GM12892 (cell line): ENCODE data around the gene FXR2.

Source experiments
- DNase-seq: peaks from one replicate; pipeline ENCODE4 v3.0.0; 2011; ENCODE audit not compliant: insufficient read length
- FAIRE-seq: peaks from 2 replicates; lab custom pipeline; 2011; peaks lifted over from hg19 to GRCh38; lab: Jason Lieb, UNC
- POLR2A ChIP-seq: IDR thresholded peaks from 2 replicates; pipeline ENCODE4 v1.6.1; 2011; ENCODE audit warnings: low read depth, low read length, control low read depth
- POLR2AphosphoS5 ChIP-seq: IDR thresholded peaks from 2 replicates; pipeline ENCODE4 v1.6.1; 2011; ENCODE audit warnings: low read depth, low read length, control low read depth
- TAF1 ChIP-seq: IDR thresholded peaks from 2 replicates; pipeline ENCODE4 v1.6.1; 2011; ENCODE audit warnings: low read depth, mild to moderate bottlenecking, control low read depth, low read length, borderline replicate concordance

FXR2 gene

DNA sequence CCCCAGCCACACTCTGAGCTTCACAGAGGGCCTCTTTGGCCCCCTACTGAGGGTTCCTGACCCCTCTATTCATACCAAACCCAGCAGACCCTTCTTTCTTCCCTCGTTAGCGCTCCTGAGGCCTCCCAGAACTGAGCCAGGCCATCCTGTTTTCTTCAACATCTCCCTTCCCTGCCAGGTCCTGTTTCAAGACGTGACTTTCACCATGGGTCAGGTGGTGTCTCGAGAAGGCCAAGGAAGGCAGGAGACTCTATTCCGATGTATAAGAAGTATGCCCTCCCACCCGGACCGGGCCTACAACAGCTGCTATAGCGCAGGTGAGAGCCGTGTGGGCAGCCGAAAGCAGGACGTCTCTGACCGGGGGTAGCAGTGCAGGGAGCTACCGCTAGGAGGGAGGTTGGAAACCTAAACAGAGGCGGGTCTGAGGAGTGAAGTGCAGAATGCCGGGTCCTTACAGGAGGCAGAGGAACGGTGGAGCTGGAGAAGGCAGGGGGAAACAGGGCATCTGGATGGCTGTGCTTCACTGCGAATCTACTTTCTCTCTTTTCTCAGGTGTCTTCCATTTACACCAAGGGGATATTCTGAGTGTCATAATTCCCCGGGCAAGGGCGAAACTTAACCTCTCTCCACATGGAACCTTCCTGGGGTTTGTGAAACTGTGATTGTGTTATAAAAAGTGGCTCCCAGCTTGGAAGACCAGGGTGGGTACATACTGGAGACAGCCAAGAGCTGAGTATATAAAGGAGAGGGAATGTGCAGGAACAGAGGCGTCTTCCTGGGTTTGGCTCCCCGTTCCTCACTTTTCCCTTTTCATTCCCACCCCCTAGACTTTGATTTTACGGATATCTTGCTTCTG, 54.3 kb downstream of the FXR2 start:
- no peak for FAIRE-seq

GRCh38 chr17:7559320-7560171, 55.2 kb downstream of the FXR2 start:
- no peak for DNase-seq
- no peak for TF ChIP-seq POLR2A
- no peak for TF ChIP-seq POLR2AphosphoS5
- no peak for TF ChIP-seq TAF1
- FAIRE-seq: peak; percentile 17

More for the DNA sequence above, 54.3 kb downstream of the FXR2 start:
- DNase-seq: no peak
- TF ChIP-seq POLR2AphosphoS5 (no peak), TAF1 (no peak), POLR2A (no peak)

- FAIRE-seq: no peak
- no peak for DNase-seq
- TF ChIP-seq POLR2A: no peak
- no peak for TF ChIP-seq TAF1
- no peak for TF ChIP-seq POLR2AphosphoS5
Observed at GRCh38 chr17:7558544-7559319, 56.0 kb downstream of the FXR2 start, which contains the start of gene TNFSF13. Gene TNFSF13 (plus strand): TSS chr17:7558750. CDS start chr17:7559040, 290 bp downstream.

GRCh38 chr17:7557775-7558543, 56.7 kb downstream of the FXR2 start:
- peak; percentile 86 for FAIRE-seq

GRCh38 chr17:7557147-7557764, 57.4 kb downstream of the FXR2 start:
- FAIRE-seq (no peak), DNase-seq (no peak)
- TF ChIP-seq TAF1 (no peak), POLR2A (no peak), POLR2AphosphoS5 (no peak)

More at GRCh38 chr17:7557775-7558543, 56.7 kb downstream of the FXR2 start:
- DNase-seq: peak; percentile 44
- no peak for TF ChIP-seq TAF1
- peak; percentile 32; the same call in 1 of the 2 replicates for TF ChIP-seq POLR2A
- no peak for TF ChIP-seq POLR2AphosphoS5

DNA sequence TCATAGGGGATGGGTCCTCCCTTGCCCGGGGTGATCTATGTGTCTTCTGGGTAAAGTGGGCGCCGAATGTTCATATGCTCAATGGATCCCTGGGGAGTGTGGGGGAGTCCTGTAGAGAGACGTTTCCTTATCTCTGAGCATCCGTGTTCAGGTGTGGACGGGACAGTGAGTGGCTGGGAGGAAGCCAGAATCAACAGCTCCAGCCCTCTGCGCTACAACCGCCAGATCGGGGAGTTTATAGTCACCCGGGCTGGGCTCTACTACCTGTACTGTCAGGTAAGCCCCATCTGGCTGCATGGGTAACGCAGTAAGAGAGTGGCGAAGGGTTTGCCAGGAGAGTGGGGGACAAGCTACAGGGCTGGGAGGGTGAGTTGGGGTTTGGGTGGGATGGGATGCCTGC, 58.1 kb downstream of the FXR2 start:
- DNase-seq (no peak), FAIRE-seq (no peak)
- TF ChIP-seq POLR2A (no peak), TAF1 (no peak), POLR2AphosphoS5 (no peak)

DNA sequence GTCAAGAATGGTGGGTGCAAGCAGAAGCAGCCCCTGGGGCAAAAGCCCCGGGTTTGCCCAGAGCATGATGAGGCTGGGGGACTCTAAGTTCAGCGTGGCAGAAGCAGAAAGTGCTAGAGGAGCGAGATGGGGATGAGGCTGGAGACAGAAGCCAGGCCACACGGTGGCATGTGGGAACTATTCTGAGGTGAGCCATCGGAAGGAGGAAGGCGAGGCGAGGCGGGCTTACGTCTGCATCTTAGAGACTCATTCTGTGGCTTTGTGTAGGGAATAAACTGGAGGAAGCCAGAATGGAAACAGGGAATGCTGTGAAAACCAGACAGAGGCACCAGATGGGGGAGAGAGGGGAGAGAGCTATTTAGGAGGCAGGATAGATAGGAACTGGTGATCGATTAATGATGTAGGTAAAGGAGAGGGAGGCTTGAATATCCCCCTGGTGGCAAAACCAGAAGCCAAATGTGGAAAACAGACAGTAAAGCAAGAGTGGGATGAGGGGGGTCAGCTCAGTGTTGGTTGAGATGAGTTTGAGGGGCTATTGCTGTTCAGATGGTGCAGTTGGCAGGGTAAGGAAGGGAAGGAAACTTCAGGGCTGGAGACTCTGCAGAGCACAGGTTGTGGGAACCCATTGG, 59.3 kb downstream of the FXR2 start:
- no peak for DNase-seq
- TF ChIP-seq POLR2AphosphoS5 (no peak), POLR2A (no peak), TAF1 (no peak)
- FAIRE-seq: no peak

DNA sequence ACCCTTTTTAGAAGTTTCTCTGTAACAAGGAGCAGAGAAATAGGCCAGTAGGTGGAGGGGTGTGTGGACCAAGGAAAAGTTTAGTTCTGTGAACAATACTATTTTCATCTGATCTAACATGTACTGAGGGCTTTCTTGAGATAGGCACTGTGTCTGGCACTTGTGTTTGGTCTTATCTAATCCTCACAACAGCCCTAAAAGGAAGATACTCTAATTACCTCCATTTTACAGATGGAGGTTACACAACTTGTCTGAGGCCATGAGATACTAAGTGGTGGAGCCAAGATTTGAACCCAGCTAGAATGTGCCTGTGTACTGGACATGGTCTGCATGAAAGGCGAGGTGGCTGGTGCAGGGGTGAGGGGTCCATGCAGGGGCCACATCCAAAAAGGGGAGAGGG, 61.3 kb downstream of the FXR2 start:
- DNase-seq (no peak), FAIRE-seq (peak; percentile 38)
- no peak for TF ChIP-seq TAF1
- no peak for TF ChIP-seq POLR2AphosphoS5
- TF ChIP-seq POLR2A: no peak

DNA sequence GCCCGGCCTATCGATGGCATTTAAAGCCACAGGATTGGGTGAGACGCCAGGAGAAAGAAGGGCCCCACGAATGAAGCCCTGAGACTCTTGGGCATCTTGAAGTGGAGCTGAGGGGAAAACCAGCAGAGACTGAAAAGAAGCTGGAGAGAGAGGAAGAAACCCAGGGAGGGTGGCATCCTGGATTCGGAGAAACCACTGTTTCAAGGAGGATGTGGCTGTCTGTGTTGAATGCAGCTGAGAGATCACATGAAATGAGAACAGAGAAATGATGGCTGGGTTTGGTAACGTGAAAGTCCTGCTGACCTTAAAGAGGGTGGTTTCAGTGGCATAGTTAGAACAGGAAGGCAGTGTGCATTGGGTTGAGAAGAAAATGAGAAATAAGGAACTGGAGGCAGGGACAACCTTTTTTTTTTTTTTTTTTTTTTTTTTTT, 62.1 kb downstream of the FXR2 start:
- DNase-seq (peak; percentile 49), FAIRE-seq (peak; percentile 95)
- no peak for TF ChIP-seq POLR2AphosphoS5
- TF ChIP-seq POLR2A: no peak
- no peak for TF ChIP-seq TAF1
